HG03439 (cell line): ENCODE data around the gene C3orf70.
"Not testable (repeated sequence)": the region's sequence is repeated elsewhere in the genome, so short reads cannot be mapped to it uniquely, and the experiment has no call there.

ENCODE experiments used
- ATAC-seq: cut with Tn5 transposase; IDR thresholded peaks from one replicate; pipeline ENCODE4 v1.9.1; 2021; ENCODE audit warnings: mild to moderate bottlenecking, moderate library complexity; ENCODE audit not compliant: unreplicated experiment

C3orf70 gene

DNA sequence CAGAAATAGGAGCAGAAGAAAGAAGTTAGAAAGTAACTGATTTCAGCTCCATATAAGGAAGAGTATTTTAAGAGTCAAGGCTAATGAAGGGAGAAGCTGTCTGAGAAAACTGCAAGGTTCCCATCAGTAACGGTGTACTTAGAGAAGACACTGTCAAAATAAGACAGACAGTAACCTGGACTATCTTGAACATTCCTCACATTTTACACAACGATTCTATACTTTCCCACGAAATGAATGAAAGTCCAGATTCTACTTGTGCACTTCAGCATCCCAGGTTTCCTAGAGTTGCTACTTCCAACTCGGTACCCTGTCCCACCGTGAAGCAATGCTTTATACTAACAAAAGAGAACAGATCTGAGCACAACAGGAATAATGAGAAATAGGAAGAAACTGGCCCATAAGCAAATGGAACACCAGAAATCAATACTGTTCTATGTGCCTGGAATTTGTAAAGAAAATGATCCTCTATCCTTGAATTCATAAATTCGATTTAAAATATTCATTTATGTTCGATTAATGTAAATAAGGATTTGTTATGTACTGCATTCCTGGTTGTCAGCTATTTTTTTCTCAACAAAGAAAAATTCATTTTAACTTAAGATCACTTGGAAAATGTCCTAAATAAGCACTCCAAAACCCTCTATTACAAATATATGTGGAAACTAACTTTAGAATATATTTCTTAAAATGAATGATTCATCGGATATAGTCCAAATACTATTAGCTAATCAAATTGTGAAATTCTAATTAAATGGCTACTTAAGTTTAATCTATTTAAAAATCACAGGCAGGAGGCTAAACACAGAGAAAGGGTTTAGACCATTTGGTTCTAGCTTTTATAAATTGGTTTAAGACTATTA lies 1.5 kb downstream of the C3orf70 start:
- ATAC-seq: no peak

DNA sequence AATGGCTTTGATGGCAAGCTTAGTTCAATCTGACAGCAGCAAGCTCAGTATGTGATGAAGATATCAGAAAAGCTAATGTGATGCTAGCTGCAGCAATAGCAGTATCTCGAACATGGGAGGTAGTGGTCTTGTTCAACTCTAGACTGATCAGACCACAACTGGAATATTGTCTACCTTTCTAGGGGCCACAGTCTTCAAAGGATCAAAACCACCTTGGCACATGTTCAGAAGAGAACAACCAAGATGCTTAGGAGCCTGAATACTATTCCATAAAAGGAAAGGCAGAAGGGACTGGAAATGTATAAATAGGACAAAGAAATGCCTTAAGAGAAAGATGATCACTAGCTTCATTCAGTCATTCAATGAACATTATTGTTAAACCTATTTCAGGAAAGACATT lies 2.3 kb downstream of the C3orf70 start:
- ATAC-seq: no peak

DNA sequence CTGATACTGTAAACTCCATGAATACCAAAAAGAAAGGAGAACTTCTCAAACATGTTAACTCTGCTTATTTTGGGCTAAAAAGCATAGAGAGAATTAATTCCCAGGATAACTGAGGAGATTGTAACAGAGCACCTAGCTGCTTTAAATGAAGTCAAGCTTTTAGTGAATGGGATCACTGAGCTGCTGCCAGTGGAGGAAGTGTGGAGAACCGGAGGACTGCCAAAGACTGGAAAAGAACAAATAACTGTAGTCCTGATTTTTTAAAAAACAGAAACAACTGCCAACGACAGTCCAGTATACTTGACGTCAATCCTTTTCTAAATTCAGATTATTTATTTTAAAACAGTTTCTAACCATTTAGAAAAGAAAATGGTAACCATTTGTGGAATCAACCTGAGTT lies 3.3 kb downstream of the C3orf70 start:
- ATAC-seq: no peak

DNA sequence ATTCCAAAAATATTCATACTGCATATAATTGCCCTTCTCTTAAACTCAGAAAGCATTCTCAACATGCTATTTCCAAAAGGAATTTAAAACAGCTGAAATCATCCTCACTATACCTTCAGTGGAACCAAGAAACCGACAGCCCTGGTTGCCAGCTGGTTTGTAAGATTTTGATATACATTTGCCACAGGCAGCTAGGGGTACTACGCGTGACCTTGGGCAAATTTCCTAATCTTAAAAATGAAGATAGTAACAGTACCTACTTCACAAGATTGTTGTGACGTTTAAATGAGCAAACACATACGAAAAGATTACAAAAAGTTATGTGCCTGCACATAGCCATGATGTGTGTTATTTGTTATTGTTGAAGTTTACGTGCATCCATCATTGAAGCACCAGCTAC lies 7.3 kb downstream of the C3orf70 start:
- no peak for ATAC-seq

DNA sequence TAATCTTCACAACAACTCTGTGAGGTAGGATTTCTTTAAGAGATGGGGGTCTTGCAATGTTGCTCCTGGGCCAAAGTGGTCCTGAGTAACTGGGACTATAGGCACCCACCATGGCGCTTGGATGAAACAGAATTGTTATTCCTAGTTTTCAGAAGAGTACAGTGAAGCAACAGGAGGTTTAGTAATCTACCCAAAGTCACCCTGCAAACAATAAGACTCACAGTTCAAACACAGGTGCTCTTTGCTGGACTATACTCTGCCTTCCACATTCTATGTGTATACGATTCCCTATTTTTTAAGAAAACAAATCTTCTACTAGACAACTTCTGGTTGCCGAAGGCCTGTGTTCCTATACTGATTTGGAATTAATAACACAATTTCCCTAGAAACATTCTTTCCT lies 8.1 kb downstream of the C3orf70 start:
- ATAC-seq: no peak

DNA sequence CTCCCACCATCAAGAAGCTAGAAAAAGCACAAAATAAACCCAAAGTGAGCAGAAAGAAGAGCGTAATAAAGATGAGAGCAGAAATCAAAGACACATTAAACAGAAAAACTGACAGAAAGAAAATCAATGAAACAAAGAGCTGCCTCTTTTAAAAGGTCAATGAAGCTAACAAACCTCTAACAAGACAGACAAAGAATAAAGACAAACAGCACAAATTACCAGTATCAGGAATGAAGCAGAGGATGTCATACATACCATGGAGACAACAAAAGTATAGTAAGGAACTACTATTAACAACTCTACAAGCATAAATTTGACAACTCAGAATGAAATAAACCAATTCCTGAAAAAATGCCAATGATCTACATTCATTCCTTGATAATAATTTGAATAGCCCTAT lies 15.0 kb downstream of the C3orf70 start:
- ATAC-seq: no peak

DNA sequence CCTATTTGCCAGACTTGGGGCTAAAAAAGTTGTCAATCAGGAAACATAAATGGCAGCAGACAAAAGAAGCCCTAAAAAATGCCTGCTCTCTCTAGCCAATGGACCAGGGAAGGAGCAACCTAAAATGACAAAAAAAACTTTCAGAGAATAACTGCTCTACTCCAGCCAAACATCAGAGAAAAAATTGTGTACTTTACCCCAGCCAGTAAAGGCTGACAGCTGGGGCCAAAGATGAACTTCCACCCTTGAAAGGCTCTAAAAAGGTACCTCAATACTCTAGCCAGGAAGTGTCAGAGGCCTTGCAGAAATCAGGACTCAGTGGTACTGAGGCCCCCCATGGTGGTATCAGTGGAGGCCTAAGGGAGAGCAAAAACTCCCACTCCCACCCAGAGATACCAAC lies 18.4 kb downstream of the C3orf70 start:
- ATAC-seq: no peak

DNA sequence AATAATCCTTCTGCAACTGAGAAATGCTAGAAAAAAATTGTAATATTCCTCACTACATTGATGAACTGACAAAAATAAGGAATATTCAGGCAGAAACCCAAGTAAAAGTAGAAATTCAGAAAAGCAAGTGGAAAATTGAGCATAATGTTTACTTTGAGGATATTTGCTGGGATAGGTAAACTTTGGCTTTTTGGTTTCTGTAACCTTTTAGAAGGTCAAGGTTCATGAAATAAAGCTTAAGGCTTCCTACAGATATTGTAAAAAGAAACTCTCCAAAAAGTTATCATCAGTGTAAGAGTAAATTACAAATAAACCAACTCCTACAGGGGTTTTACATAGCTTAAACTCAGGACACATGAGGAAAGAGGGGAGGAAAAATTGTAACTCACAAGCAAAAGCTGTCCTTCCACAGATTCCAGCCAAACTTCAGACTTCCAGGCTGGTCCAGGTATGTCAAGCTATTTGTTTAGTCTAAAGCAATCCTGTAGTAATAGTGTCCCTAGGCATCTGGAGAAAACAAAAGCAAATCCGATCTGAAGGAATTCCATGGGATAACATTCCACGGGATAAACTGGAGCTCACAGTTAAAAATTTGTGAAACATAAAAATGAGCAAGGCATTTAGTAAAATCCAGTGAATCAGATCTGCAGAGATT lies 21.1 kb downstream of the C3orf70 start:
- ATAC-seq: no peak

DNA sequence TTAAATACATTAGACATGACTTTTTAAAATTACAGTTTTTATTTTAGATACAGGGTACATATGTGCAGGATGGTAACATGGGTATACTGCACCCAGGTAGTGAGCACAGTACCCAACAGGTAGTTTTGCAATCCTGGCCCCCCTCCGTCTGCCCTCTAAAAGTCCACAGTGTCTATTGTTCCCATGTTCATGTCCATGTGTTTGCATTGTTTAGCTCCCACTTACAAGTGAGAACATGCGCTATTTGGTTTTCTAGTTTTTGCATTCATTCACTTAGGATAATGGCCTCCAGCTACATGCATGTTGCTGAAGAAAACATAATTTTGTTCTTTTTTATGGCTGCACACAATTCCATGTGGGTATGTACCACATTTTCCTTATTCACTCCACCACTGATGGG lies 23.8 kb downstream of the C3orf70 start:
- no peak for ATAC-seq

DNA sequence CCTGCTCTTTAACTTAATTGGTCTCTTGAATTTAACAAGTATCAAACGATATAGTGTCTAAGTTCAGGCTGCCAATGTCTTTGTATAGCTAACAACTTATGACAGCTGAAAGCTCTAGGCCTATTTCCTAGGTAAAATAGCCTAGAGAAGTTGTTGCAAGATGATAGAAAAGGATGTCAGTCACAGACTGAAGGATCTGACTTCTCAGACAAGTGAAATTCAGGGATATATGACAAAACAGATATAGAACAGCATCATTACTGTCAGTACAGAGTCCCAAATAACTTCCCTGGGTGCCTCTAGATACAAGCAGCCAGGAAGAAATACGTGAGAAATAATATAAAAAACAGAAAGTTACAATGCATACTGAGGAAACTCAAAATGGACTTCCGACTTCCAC lies 26.7 kb downstream of the C3orf70 start:
- ATAC-seq: no peak

DNA sequence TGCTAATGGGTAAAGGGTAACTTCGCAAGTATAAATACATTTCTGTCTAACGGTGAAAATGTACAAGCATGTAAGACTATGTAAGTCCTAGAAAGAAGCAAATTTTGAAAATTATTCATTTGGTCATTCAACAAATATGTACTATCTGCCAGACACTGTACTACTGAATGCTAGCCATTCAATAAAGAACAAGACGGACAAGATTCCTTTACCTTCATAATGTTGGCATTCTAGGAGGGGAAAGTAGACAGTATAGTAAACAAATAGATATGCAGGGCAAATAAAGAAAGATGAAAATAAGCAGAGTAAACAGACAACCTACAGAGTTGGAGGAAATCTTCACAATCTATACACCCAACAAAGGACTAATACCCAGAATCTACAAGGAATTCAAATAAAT lies 32.7 kb downstream of the C3orf70 start:
- ATAC-seq: no peak

DNA sequence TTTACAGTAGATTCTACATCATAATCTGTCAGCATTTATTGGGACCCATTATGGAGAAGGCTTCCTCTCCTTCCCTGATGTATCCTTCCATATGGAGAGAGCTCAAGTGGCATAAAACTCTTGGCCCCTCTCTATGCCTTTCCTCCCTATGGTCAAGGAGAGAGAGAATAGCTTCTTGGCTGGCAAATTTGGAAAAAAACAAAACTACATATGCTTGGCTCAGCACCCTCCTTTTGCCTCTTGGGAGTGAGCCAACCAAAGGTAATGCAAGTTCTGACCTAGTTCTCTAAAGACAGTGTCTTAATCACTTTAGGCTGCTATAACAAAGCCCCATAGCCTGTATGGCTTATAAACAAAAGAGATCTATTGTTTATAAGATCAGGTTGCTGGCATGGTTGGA lies 37.5 kb downstream of the C3orf70 start:
- ATAC-seq: no peak

DNA sequence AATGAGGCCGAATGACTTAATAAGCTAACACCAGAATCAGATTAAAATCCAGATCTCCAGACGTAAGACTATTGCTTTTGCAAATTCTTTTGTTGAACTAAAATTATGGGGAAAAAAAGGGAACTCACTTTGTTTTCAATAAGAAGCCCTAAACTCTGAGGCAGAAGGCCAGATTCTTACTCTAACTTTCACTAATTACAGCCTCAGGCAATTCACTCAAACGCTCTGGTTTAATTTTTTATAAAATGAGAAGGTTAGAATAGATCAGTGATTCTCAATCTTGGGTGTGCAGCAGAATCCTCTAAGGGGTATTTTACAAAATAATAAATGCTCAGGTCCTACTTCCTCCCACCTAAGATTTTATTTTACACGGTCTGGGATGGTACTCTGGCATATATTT lies 38.1 kb downstream of the C3orf70 start:
- no peak for ATAC-seq

DNA sequence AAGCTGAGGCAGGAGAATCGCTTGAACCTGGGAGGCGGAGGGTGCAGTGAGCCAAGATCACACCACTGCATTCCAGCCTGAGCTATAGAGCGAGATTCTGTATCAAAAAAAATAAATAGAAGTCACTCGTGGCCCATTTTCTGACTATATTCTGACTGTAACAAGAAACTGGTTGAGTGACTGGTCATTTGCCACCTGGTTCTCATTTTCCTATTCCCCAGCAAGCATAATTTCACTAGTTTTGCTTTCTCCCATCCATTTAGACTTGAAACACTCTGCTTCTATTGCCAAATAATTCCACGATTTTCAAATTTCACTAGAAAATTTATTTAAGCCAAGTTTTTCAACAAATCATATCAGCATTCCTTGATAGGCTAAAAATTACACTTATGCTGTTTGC lies 40.7 kb downstream of the C3orf70 start:
- ATAC-seq: no peak

DNA sequence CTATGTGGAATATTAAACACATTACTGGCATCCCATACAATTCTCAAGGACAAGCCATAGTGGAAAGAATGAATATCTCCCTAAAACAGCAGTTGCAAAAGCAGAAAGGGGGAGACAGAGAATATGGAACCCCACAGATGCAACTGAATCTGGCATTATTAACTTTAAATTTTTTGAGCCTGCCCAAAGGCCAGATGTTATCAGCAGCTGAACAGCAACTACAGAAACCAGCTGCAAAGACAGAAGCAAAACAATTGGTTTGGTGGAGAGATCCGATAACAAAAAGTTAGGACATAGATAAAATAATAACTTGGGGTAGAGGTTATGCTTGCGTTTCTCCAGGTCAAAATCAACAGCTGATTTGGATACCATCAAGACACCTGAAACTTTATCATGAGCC lies 43.8 kb downstream of the C3orf70 start:
- not testable (repeated sequence) for ATAC-seq

DNA sequence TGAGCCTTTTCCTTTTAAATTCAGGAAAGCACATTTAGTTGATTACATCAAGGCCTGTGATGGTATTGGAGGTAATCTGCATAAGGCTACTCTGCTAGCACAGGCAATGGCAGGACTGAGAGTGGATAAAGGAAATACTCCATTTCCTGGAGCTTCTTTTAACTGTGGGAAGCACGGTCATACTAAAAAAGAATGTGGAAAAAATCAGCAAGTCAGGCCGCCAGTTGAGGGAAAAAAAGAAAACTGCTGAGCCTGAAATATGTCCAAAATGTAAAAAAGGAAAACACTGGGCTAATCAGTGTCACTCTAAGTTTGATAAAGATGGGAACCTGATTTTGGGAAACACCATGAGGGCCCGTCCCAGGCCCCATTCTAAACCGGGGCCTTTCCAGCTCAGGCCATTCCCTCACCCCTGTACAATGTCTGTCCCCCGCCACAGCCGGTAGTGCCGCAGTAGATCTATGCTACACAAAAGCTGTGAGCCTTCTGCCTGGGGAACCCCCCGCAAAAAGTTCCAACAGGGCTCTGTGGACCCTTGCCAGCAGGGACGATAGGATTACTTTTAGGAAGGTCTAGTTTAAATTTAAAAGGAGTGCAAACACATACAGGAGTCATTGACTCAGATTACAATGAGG lies 46.5 kb downstream of the C3orf70 start:
- ATAC-seq: not testable (repeated sequence)

DNA sequence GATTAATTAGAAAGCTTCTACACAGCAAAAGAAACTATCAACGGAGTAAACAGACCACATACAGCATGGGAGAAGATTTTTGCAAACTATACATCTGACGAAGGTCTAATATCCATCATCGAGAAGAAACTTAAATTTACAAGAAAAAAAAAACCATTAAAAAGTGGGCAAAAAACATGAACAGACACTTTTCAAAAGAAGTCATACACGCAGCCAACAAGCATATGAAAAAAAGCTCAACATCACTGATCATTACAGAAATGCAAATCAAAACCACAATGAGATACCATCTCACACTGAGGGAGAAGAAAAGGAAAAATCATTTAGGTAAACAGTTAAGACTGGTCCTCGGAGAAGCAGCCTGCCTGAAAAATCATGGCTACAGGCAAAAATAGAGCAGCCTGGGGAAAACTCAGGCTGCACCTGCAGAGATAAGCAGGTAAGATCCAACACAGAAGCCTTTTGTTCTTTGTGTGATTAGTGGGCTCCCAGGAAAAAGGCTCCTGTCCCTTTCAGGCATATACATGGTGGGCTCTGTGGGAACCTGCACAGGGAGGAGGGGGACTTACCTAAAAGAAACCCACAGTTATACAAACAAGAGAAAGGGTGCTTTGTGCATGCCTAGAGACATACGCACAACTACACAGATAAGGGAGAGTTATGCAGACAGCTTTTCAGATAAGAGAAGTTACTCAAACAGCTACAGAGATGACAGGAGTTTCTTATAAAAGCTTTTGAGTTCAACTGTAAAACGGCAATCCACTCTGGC lies 49.3 kb downstream of the C3orf70 start:
- no peak for ATAC-seq

DNA sequence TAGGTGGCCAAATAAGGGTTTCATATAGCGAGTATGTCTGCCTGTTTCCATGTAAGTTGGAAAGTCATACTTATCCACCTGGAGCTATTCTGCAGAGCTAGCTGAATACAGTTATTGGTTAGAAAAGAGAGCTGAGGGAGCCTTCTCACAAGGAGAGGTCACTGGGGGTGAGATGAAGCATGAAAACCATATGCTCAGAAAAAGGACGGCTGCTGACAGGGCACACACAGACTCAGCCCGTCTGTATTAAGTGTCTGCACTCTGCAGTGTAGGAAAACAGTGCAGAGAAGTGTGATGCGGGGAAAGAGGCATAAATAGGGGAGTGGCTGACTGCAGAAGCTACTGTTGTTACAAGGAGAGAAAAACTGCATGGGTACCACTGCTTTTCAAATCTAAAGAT lies 58.2 kb downstream of the C3orf70 start:
- ATAC-seq: no peak

DNA sequence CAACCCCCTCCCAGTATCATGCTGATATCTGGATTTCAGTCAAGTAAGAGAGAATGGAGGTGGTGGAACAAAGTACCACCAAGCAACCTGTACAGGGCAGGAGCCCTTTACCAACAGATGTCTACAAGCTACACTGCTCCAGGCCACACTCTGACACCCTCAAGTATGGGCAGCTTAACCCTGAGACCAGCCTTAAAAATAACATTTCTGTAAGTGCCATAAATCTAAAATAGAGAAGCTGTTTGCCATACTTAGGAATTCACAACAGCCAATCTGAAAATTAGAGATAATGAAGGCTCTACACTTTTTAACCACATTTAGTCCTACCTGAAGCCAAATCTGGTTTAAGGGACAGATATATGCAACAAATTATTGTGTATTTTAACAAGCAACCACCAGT lies 59.7 kb downstream of the C3orf70 start:
- ATAC-seq: no peak

DNA sequence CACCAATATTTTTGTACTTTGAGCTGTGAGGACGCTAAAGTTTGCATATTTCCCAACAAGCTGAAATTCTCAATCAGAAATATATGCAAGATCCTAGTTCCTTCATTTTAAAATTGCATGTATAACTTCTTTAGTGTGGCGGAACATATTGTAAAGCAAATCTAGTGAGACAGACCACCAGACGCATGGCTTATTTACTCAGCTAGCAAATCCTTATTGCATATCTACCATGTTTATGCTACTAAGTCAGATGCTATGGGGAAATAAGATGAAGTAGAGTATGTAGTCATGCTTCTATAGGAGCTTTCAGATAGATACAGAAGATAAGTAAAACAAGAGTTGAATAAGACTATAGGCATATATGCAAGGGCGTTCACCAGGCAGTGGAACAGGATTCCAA lies 62.0 kb downstream of the C3orf70 start:
- ATAC-seq: no peak

DNA sequence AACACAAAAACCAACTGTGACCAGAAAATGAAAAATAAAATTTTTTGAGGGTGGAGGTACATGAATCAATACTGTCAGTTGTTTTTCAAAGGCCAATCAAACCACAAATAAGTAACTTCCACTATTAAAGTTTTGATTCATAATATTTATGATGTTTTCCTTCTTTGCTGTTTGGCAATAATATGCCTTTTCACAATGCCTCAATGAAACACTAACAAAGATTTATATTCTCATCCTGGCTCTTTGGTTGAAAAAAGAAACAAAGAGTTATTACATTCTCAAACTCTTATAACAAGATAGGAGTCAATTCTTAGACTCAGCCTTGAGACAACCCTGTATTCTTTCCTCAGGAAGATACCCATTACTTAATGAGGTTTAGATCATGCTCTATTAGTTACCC lies 63.1 kb downstream of the C3orf70 start:
- ATAC-seq: no peak
